ENCODE data around the gene UVRAG.

The UVRAG gene

DNA sequence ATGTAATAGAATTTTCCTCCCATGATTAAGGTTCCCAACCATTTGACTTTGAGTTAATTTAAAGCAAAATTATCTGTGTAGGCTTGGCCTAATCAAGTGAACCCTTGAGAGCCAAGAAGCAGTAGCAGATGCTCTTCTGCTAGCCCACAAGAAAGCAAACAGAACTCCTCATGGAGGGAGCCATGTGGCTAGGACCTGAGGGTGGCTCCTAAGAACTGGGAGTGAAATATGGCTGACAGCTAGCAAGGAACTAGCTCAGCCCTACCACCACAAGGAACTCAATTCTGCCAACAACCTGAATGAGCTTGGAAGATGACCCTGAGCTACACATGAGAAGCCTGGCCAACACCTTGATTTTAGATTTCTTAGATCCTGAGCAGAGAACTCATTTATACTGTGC lies 223.6 kb downstream of the UVRAG start:
- Histone ChIP-seq H3K9me2 (replicated peaks; ENCODE audit: insufficient read depth, low read length) (no peaks in the 10 kb centered on the region), H2AFZ (ENCODE audit: low read length) (no peak overlapping the region), H3K4me2 (ENCODE audit: low read depth, low read length) (no peak overlapping the region)

GRCh38 chr11:76041208-76041607 lies 226.2 kb downstream of the UVRAG start:
- H3K9me2 ChIP-seq (replicated peaks; ENCODE audit: insufficient read depth, low read length) = no peaks in the 10 kb centered on the region
- TF ChIP-seq, protein P1, sequence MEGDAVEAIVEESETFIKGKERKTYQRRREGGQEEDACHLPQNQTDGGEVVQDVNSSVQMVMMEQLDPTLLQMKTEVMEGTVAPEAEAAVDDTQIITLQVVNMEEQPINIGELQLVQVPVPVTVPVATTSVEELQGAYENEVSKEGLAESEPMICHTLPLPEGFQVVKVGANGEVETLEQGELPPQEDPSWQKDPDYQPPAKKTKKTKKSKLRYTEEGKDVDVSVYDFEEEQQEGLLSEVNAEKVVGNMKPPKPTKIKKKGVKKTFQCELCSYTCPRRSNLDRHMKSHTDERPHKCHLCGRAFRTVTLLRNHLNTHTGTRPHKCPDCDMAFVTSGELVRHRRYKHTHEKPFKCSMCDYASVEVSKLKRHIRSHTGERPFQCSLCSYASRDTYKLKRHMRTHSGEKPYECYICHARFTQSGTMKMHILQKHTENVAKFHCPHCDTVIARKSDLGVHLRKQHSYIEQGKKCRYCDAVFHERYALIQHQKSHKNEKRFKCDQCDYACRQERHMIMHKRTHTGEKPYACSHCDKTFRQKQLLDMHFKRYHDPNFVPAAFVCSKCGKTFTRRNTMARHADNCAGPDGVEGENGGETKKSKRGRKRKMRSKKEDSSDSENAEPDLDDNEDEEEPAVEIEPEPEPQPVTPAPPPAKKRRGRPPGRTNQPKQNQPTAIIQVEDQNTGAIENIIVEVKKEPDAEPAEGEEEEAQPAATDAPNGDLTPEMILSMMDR (IDR thresholded peaks at IDR 0.05; ENCODE audit: low read length) = no peak
- no peak for TF ChIP-seq EZH2 (optimal IDR thresholded peaks at IDR 0.05; ENCODE audit: low read depth, low read length)
- no peak for TF ChIP-seq EZH2phosphoT487 (IDR thresholded peaks at IDR 0.05; ENCODE audit: low read length)

More for the DNA sequence above, 223.6 kb downstream of the UVRAG start:
- H4K20me1 ChIP-seq (ENCODE audit: insufficient read depth, low read length) = no peaks in the 10 kb centered on the region
- no peaks in the 10 kb centered on the region for H3K27me3 ChIP-seq (replicated peaks; ENCODE audit: insufficient read depth, low read length)
- no peak overlapping the region for H3K9ac ChIP-seq (ENCODE audit: low read length)
- H3K79me2 ChIP-seq (ENCODE audit: low read length) = no peaks in the 10 kb centered on the region
- no peaks in the 10 kb centered on the region for H3K9me3 ChIP-seq (replicated peaks; ENCODE audit: insufficient read depth, low read length)
- TF ChIP-seq EZH2 (optimal IDR thresholded peaks at IDR 0.05; ENCODE audit: low read depth, low read length) (no peak), EZH2phosphoT487 (IDR thresholded peaks at IDR 0.05; ENCODE audit: low read length) (no peak)
- TF ChIP-seq, protein P1 (IDR thresholded peaks at IDR 0.05; ENCODE audit: low read length) = no peak
- H3K27ac ChIP-seq (ENCODE audit: low read length) = no peak overlapping the region
- peaks cover 13% of the 10 kb centered on the region for H3K4me1 ChIP-seq (ENCODE audit: low read length)
- H3K4me3 ChIP-seq (ENCODE audit: low read length) = no peak overlapping the region
- DNase-seq = no peak
- no peaks in the 10 kb centered on the region for H3K36me3 ChIP-seq (replicated peaks; ENCODE audit: insufficient read depth, low read length)
- H3F3A ChIP-seq (ENCODE audit: insufficient read depth, low read length) = peaks cover 6% of the 10 kb centered on the region

DNA sequence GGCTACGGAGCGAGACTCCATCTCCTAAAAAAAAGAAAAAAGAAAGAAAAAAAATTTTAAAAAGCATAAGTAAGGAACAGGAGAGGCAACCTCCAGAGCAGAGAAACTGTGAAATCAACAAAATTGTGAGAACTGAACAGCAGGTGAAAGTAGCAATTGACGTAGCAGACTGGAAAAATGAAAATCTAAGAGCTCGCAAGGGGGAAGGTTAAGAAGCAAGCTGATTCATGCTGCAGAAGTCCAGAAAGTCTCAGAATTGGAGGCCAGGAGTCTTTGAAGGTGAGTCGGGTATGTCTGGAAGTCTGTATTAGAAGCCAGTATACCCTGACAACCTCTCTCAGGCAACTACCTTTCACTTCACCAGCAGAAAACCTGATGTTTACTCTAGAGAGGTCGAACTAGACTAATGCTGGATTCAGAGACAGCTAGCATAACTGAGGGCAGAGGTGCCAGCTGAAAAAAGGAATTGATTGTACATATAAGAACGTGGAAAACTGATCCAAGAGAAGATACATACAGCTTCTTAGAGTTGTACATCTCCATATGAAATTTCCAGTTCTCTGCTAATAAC lies 229.8 kb downstream of the UVRAG start:
- H3K9me3 ChIP-seq (replicated peaks; ENCODE audit: insufficient read depth, low read length) = no peaks in the 10 kb centered on the region
- H3K27me3 ChIP-seq (replicated peaks; ENCODE audit: insufficient read depth, low read length) = no peaks in the 10 kb centered on the region
- no peak overlapping the region for H3K27ac ChIP-seq (ENCODE audit: low read length)
- no peaks in the 10 kb centered on the region for H3K9me2 ChIP-seq (replicated peaks; ENCODE audit: insufficient read depth, low read length)
- H3K4me3 ChIP-seq (ENCODE audit: low read length) = no peak overlapping the region
- H3K4me1 ChIP-seq (ENCODE audit: low read length) = no peaks in the 10 kb centered on the region
- no peaks in the 10 kb centered on the region for H4K20me1 ChIP-seq (ENCODE audit: insufficient read depth, low read length)
- no peaks in the 10 kb centered on the region for H3F3A ChIP-seq (ENCODE audit: insufficient read depth, low read length)
- H3K36me3 ChIP-seq (replicated peaks; ENCODE audit: insufficient read depth, low read length) = no peaks in the 10 kb centered on the region
- no peak overlapping the region for H3K9ac ChIP-seq (ENCODE audit: low read length)
- no peaks in the 10 kb centered on the region for H3K79me2 ChIP-seq (ENCODE audit: low read length)
- no peak for TF ChIP-seq EZH2 (optimal IDR thresholded peaks at IDR 0.05; ENCODE audit: low read depth, low read length)
- TF ChIP-seq, protein P1 (IDR thresholded peaks at IDR 0.05; ENCODE audit: low read length) = no peak
- no peak for TF ChIP-seq EZH2phosphoT487 (IDR thresholded peaks at IDR 0.05; ENCODE audit: low read length)
- DNase-seq = no peak
- H2AFZ ChIP-seq (ENCODE audit: low read length) = no peak overlapping the region
- H3K4me2 ChIP-seq (ENCODE audit: low read depth, low read length) = no peak overlapping the region

More at GRCh38 chr11:76041208-76041607, 226.2 kb downstream of the UVRAG start:
- Histone ChIP-seq H2AFZ (ENCODE audit: low read length) (no peak overlapping the region), H4K20me1 (ENCODE audit: insufficient read depth, low read length) (no peaks in the 10 kb centered on the region), H3F3A (ENCODE audit: insufficient read depth, low read length) (no peaks in the 10 kb centered on the region), H3K9ac (ENCODE audit: low read length) (no peak overlapping the region), H3K4me1 (ENCODE audit: low read length) (no peaks in the 10 kb centered on the region), H3K36me3 (replicated peaks; ENCODE audit: insufficient read depth, low read length) (no peaks in the 10 kb centered on the region), H3K4me2 (ENCODE audit: low read depth, low read length) (no peak overlapping the region), H3K27me3 (replicated peaks; ENCODE audit: insufficient read depth, low read length) (no peaks in the 10 kb centered on the region), H3K79me2 (ENCODE audit: low read length) (no peaks in the 10 kb centered on the region), H3K27ac (ENCODE audit: low read length) (no peak overlapping the region), H3K4me3 (ENCODE audit: low read length) (no peak overlapping the region), H3K9me3 (replicated peaks; ENCODE audit: insufficient read depth, low read length) (no peaks in the 10 kb centered on the region)
- DNase-seq = no peak
